OCI-LY3 (cell line): ENCODE results near the gene RAX2.

Source experiments
- EZH2phosphoT487 ChIP-seq: fragments of 200-600 bp; shearing (Covaris generic); IDR thresholded peaks from 2 replicates; pipeline ENCODE4 v1.6.1; 2018; ENCODE audit warnings: antibody characterized with exemption, mixed run types, low read depth
- TF ChIP-seq, protein P1 (sequence below): fragments of 200-600, 300-600 bp; sonication (generic); IDR thresholded peaks from 2 replicates; pipeline ENCODE4 v1.5.1; 2014; ENCODE audit warnings: antibody characterized with exemption, low read length, low read depth

GRCh38 chr19:3766520-3766919, 5.5 kb downstream of the RAX2 start:
- TF ChIP-seq, protein P1, sequence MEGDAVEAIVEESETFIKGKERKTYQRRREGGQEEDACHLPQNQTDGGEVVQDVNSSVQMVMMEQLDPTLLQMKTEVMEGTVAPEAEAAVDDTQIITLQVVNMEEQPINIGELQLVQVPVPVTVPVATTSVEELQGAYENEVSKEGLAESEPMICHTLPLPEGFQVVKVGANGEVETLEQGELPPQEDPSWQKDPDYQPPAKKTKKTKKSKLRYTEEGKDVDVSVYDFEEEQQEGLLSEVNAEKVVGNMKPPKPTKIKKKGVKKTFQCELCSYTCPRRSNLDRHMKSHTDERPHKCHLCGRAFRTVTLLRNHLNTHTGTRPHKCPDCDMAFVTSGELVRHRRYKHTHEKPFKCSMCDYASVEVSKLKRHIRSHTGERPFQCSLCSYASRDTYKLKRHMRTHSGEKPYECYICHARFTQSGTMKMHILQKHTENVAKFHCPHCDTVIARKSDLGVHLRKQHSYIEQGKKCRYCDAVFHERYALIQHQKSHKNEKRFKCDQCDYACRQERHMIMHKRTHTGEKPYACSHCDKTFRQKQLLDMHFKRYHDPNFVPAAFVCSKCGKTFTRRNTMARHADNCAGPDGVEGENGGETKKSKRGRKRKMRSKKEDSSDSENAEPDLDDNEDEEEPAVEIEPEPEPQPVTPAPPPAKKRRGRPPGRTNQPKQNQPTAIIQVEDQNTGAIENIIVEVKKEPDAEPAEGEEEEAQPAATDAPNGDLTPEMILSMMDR, result no peak
- no peak for TF ChIP-seq EZH2phosphoT487
